ENCODE data around the gene TMEM131L. TPM values are rescaled to one million over a fixed set of nuclear protein-coding genes. Genes with fewer than 3 reads are reported as not detected.

TMEM131L gene
- total RNA-seq, 4 donors from 2014 or later = 17.7 to 43.9 (median 24.8) TPM

GRCh38 chr4:153532636-153533035, 66.5 kb downstream of the TMEM131L start:
- ATAC-seq (ENCODE audit: low FRiP score) = no peak
- TF ChIP-seq CTCF (IDR thresholded peaks at IDR 0.05) = no peak
- no peak for DNase-seq (ENCODE audit: low spot score)

- no peak for DNase-seq (ENCODE audit: low spot score)
- ATAC-seq (ENCODE audit: low FRiP score) = no peak
- TF ChIP-seq CTCF (IDR thresholded peaks at IDR 0.05) = no peak
Observed at GRCh38 chr4:153533387-153533786, 67.2 kb downstream of the TMEM131L start.

GRCh38 chr4:153534792-153535629, 68.9 kb downstream of the TMEM131L start:
- ATAC-seq (ENCODE audit: low FRiP score) (no peak), DNase-seq (ENCODE audit: low spot score) (no peak)
- no peak for TF ChIP-seq CTCF (IDR thresholded peaks at IDR 0.05)

GRCh38 chr4:153535772-153536513, 69.8 kb downstream of the TMEM131L start:
- ATAC-seq (ENCODE audit: low FRiP score) = no peak
- TF ChIP-seq CTCF (IDR thresholded peaks at IDR 0.05) = no peak
- DNase-seq (ENCODE audit: low spot score) = no peak

GRCh38 chr4:153537493-153537960, 71.4 kb downstream of the TMEM131L start:
- no peak for TF ChIP-seq CTCF (IDR thresholded peaks at IDR 0.05)
- DNase-seq (ENCODE audit: low spot score) = no peak
- no peak for ATAC-seq (ENCODE audit: low FRiP score)

GRCh38 chr4:153538487-153539357, 72.6 kb downstream of the TMEM131L start:
- ATAC-seq (ENCODE audit: low FRiP score) (peak; percentile 33), DNase-seq (ENCODE audit: low spot score) (no peak)
- TF ChIP-seq CTCF (IDR thresholded peaks at IDR 0.05) = no peak
